NT2/D1 (cell line): Measurements from ENCODE around the gene TFCP2L1.

Source experiments
- SUZ12 ChIP-seq: IDR thresholded peaks from 2 replicates; pipeline ENCODE4 v1.6.1; 2011; ENCODE audit not compliant: insufficient read length, insufficient read depth; ENCODE audit errors: extremely low read depth
- YY1 ChIP-seq: IDR thresholded peaks from 2 replicates; pipeline ENCODE4 v1.6.1; 2011; ENCODE audit not compliant: insufficient read length, insufficient read depth
- ZNF274 ChIP-seq: IDR thresholded peaks from 2 replicates; pipeline ENCODE4 v1.6.1; 2011; ENCODE audit warnings: mild to moderate bottlenecking, low read depth, low read length

- TF ChIP-seq YY1 (no peak), ZNF274 (no peak), SUZ12 (no peak)
Observed at GRCh38 chr2:121196849-121197155, 88.2 kb downstream of the TFCP2L1 start.
